ENCODE results near the gene PCDH9.

PCDH9 gene

GRCh38 chr13:67224148-67224846 lies 5.8 kb downstream of the PCDH9 start:
- peak; percentile 50 for DNase-seq (ENCODE audit: low spot score)

DNA sequence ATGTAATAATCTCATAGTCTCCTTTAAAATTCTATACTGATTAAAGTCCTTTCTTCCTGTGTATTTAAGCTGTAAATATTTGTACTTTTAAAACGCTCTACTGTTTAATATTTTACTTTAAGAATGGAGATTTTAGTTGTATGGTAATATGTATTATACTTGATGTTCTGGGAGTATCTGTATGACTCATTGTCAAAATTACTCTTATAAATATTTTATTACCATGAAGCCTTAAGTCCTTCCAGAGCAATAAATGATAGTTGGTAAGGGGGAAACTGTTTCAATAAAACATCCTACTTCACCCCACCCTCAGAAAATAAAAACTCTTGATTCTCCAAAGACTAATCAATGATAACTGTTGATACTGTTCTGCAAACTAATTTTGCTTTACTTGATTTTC lies 6.4 kb downstream of the PCDH9 start:
- no peak for DNase-seq (ENCODE audit: low spot score)

GRCh38 chr13:67223024-67223423 lies 7.1 kb downstream of the PCDH9 start:
- no peak for DNase-seq (ENCODE audit: low spot score)

DNA sequence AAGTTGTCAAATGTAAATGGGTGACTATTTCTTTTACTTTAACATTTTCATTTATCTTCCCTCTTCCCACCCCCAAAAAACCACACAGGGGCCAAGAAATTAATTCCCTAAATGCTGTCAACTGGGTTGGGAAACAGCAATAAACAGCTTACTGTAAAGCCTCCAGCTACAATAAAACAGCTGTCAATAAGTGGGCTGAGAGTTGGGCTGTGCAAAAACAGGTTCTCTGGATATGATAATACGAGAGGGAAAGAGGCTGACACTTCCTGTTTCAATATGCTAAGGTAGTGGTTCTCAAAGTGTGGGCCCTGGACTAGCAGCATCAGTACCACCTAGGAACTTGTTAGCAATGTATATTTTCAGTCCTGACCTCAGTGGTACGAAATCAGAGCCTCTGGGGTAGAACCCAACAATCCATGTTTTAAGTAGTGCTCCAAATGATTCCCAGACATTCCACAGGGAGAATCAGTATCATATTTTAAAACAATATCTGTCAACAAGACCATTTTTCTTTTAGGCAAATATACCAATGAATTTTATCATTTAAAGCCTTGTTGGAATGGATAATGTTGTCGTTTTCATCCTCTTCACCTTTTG lies 8.4 kb downstream of the PCDH9 start:
- DNase-seq (ENCODE audit: low spot score): no peak

DNA sequence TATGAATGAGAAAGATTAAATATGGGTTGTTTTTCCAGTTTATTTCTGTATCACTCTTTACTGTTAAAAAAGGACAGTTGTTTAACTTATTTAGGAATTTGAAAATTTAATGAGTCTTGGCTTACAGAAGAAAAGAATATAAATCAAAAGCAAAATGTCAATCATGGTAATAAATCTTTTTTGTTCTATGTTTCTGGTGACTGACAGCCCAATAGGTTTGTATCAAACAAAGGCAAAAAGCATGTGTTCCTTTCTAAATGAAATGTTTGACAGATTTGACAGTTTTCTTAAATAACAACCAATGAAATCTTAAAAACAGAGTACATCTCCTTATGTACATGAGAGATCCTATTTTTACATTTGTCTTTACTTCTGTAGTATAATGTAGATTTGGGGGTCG lies 11.0 kb downstream of the PCDH9 start:
- DNase-seq (ENCODE audit: low spot score): no peak

- DNase-seq (ENCODE audit: low spot score): no peak
Observed at GRCh38 chr13:67217880-67218279, 12.3 kb downstream of the PCDH9 start.

- DNase-seq (ENCODE audit: low spot score): no peak
Observed at GRCh38 chr13:67216864-67217263, 13.3 kb downstream of the PCDH9 start.

DNA sequence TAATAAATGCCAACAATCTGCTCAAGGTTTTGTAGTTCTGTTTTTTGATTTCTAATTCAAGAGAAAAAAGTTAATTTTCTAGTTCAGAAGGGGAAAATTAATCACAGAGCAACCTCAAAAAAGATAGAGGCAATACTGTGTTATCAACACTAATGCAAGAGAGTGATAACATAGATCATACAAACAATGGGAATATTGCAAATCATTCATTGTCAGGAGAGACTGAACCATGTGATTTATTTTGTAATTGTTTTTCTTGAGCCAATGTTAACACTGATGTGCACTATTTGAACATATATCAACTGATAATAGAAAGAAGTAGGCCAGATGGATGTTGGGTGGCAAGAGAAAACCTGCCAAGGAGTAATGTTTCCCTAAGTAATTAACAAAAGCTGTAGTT lies 19.9 kb downstream of the PCDH9 start:
- no peak for DNase-seq (ENCODE audit: low spot score)

- no peak for DNase-seq (ENCODE audit: low spot score)
Observed at GRCh38 chr13:67208552-67208951, 21.6 kb downstream of the PCDH9 start.

- no peak for DNase-seq (ENCODE audit: low spot score)
Observed at GRCh38 chr13:67204764-67205163, 25.4 kb downstream of the PCDH9 start.

GRCh38 chr13:67200605-67201004 lies 29.5 kb downstream of the PCDH9 start:
- DNase-seq (ENCODE audit: low spot score): no peak

DNA sequence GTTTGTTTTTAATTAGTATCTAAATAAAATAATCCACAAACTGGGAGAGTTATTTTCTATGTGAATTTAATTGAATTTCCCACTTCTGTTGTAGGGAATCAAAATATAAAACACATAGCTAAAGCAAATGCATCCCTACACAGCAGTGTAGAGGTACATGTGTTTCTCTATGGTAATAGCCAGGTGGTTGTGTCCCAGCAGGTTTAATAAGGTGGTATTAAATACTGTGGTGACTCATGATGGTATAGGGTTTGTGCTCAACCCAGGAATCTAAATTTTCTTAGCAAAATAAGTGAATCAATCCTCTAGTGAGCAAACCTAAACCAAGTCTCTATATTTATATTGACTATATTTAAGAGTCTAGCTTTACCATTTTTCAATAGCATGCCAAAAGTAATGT lies 30.0 kb downstream of the PCDH9 start:
- DNase-seq (ENCODE audit: low spot score): no peak

DNA sequence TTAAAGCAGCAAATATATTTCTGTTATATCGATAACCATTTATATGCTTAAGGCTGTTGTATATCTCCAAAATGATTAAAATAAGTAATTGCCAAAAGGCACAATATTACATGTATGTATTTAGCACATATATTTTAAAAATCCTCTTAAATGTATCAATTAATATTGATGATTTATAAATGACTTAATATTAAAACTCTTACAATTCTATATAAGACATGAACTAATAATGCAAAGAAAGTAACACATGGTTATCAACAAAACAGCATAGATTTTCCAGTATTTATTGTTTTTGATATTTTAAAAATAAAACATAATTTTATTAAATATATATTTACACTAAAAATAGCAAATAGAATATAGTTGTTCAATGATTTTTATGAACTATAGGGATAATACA lies 32.4 kb downstream of the PCDH9 start:
- DNase-seq (ENCODE audit: low spot score): no peak

DNA sequence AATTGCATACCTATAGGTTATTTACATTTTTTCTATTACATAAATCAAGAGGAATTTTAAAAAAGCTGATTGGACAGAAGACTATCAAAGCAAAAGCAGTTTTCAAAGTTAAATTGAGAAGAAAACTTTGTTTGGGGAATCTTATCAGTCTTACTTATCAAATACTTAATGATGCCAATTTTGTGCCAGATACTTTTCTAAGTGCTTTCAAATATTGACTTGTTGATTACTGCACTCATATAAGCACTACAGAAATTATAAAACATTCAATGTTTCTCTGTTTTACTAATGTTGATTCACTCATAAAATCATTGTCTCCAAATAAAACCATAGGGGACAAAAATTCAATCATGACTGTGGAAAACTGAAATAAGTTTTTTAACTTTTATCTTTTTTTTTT lies 36.2 kb downstream of the PCDH9 start:
- no peak for DNase-seq (ENCODE audit: low spot score)

DNA sequence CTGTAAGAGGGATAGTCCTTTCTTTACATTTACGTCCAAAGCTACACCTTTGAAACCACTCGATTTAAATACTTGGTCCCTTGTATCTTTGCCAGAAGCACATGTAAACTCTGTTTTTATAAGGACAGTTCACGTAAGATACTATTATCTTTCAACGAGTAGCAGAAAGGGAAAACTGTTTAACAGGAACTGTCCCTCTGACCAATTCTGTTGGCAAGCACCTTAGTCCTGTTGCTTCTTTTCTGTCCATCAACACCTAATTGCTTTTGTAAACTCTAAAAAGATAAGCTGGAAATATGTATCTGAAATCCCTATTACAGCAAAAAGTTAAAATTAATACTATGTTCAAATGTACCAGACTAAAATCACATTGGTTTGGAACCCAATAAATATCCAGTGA lies 37.4 kb downstream of the PCDH9 start:
- no peak for DNase-seq (ENCODE audit: low spot score)

DNA sequence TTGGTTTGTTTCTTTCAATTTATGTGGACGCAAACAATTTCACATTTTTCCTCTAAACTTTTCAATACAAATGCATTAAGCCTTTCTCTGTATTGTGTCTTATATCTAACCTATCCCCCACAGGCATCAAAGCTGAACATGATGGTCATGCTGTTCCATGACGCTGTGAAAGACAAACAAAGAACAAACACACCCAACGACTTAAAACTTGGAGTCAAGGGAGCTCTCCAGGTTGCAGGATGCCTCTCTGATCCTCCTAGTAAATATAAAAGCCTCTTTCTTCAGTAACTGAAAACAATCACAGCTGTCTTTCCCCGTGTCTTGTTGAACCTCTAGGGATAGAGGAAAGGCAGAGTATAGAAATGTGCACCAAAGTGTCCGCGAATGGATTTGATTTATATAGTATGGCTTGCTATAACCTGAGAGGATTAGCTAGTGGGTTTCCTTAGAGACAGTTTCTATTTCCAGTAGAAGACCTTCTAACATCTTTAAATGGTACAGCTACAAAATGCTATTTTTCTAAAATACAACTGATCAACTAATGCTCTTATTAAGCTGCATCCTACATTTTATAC lies 43.1 kb downstream of the PCDH9 start:
- no peak for DNase-seq (ENCODE audit: low spot score)

GRCh38 chr13:67184247-67184646 lies 45.9 kb downstream of the PCDH9 start:
- no peak for DNase-seq (ENCODE audit: low spot score)

DNA sequence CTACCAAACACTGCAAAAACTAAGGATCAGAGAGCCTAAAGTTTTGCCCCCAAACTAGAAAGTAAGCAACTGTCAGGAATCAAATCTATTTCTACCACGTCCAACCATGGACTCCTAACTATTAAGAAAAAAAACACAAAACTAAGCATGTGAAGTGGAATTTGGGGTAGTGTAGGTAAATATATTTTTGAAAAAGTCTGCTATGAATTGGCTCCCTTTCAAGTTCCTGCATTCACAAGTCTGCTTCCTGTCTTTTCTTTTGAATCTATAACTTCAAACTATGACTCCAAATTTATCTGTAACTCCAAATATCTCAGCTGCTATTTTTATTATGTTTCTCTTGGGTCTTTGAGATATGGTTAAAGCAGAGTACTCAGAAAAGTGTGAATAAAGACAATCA lies 47.0 kb downstream of the PCDH9 start:
- no peak for DNase-seq (ENCODE audit: low spot score)

DNA sequence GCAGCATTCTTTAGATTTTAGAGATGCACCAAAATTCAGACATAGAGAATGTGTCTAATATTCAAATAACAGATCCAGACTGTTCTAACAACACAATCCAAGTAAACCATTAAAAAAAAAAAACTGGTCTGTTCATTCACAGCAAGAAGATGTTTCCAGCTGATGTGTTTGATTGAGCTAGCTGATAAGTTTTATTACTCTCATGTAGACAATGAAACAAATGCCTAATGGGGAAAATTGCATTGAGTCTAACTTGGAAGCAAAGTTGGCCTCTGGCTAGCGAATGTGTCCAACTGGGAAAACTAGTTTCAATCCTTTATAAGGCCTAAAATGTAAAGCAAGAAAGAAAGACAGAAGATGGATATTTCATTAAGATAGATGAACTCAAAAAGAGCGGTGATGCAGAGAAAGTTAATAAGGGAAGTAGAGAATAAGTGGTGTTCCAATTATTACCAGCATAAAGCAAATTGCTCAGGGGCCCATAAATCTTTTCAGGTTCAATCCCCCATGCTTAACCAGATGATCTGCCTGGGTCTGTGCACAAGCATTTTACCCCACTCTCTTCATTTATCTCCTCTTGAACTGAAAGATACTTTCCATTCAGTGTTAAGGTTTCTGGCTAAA lies 54.2 kb downstream of the PCDH9 start:
- no peak for DNase-seq (ENCODE audit: low spot score)

GRCh38 chr13:67168384-67168783 lies 61.8 kb downstream of the PCDH9 start:
- no peak for DNase-seq (ENCODE audit: low spot score)

GRCh38 chr13:67167420-67167819 lies 62.7 kb downstream of the PCDH9 start:
- no peak for DNase-seq (ENCODE audit: low spot score)

DNA sequence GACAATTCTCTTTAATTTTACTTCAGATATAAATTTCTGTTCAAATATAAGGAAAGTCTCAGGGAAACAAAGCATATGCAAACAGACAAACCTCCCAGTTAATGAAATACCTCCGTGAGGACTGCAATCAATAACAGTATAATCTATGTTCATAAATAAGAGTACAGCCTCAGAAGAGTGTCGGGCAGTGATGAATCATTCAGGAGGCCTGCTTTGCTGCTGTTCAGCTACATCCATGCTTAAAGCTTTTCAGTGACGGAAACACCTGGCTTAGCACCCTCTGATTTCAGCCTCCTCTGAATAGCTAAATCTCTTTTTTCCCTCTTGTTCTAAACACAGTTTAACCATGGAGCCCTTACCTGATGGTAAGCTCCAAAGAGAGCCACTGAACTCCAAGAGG lies 69.0 kb downstream of the PCDH9 start:
- DNase-seq (ENCODE audit: low spot score): no peak

- no peak for DNase-seq (ENCODE audit: low spot score)
Observed at GRCh38 chr13:67158903-67159302, 71.2 kb downstream of the PCDH9 start.

DNA sequence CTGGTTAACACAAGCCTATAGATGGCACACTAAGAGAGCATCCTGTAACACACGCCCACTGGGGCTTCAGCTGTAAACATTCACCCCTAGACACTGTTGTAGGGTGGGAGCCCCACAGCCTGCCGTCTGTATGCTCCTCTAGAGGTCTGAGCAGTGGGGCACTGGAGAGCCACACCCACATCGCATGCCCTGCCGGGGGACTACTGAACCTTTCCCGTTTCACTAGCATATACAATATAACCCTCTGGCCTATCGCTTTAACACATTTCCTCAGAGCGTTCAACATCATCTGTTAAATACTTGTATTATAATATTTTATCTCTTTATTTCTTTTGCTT lies 73.4 kb downstream of the PCDH9 start:
- DNase-seq (ENCODE audit: low spot score): no peak

Data from CD4-positive, alpha-beta T cell treated with Interleukin-6 at 100 ng/mL for 8 hours (primary cell).